Measurements from ENCODE around the gene PCDH1. TPM values are rescaled to one million over a fixed set of nuclear protein-coding genes. Genes with fewer than 3 reads are reported as not detected.

Gene PCDH1
- total RNA-seq, 4 donors from 2014 or later: 51.3 to 131 (median 67.9) TPM

DNA sequence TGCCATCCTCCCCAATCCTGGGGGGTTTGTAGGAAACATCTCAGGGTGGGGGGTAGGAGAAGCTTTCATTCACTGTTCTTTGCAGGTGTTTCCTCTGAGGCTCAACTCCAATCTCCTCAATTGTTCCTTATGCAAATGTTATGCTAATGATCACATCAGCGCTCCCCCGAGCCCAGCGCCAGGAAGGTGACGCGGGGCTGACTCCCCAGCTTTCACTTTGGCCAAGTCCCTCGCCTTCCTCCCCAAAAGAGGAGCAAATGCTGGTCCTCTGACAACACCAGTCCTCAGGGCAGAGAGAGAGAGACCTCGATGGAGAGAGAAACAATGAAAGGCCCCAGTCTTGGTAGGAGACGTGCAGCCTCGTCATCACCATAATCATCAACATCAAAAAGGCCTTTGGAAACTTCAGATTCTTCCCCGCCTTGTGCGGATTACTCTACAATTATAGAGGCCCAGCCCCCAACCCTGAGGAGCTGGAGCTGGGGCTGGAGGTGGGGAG, 39.1 kb downstream of the PCDH1 start:
- peaks cover 0 to 46% (median 0%) of the 10 kb centered on the region in 4 donors for H3K27me3 ChIP-seq
- intact Hi-C loops (cut with DNase I): no loop called here
- H3K4me3 ChIP-seq: no peak overlapping the region
- no peaks in the 10 kb centered on the region for H3K9me3 ChIP-seq
- no peak for TF ChIP-seq POLR2A (IDR thresholded peaks at IDR 0.05)
- WGBS, 2 donors: 32 to 64% methylated on average over 11 of the region's 11 CpGs
- no peaks in the 10 kb centered on the region for H3K36me3 ChIP-seq
- peak overlapping the region in 3 of 4 donors; percentile 23 to 75 (median 40) for H3K27ac ChIP-seq
- DNase-seq: no peak
- peaks cover 14 to 89% (median 22%) of the 10 kb centered on the region in 3 donors for H3K4me1 ChIP-seq

- 39 to 40% methylated on average over 1 to 3 of the region's 11 CpGs for WGBS, 2 donors
- Histone ChIP-seq H3K27ac (peak overlapping the region in 2 of 4 donors; percentile 23 to 75), H3K4me1 (peaks cover 14 to 88% (median 17%) of the 10 kb centered on the region in 3 donors), H3K9me3 (no peaks in the 10 kb centered on the region), H3K36me3 (no peaks in the 10 kb centered on the region), H3K27me3 (peaks cover 0 to 43% (median 0%) of the 10 kb centered on the region in 4 donors), H3K4me3 (no peak overlapping the region)
- no peak for DNase-seq
- TF ChIP-seq, protein P1, sequence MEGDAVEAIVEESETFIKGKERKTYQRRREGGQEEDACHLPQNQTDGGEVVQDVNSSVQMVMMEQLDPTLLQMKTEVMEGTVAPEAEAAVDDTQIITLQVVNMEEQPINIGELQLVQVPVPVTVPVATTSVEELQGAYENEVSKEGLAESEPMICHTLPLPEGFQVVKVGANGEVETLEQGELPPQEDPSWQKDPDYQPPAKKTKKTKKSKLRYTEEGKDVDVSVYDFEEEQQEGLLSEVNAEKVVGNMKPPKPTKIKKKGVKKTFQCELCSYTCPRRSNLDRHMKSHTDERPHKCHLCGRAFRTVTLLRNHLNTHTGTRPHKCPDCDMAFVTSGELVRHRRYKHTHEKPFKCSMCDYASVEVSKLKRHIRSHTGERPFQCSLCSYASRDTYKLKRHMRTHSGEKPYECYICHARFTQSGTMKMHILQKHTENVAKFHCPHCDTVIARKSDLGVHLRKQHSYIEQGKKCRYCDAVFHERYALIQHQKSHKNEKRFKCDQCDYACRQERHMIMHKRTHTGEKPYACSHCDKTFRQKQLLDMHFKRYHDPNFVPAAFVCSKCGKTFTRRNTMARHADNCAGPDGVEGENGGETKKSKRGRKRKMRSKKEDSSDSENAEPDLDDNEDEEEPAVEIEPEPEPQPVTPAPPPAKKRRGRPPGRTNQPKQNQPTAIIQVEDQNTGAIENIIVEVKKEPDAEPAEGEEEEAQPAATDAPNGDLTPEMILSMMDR (IDR thresholded peaks at IDR 0.05): no peak
- TF ChIP-seq POLR2A (IDR thresholded peaks at IDR 0.05): no peak
- intact Hi-C loops (cut with DNase I): no loop called here
Observed at GRCh38 chr5:141838326-141839014, 39.7 kb downstream of the PCDH1 start.

DNA sequence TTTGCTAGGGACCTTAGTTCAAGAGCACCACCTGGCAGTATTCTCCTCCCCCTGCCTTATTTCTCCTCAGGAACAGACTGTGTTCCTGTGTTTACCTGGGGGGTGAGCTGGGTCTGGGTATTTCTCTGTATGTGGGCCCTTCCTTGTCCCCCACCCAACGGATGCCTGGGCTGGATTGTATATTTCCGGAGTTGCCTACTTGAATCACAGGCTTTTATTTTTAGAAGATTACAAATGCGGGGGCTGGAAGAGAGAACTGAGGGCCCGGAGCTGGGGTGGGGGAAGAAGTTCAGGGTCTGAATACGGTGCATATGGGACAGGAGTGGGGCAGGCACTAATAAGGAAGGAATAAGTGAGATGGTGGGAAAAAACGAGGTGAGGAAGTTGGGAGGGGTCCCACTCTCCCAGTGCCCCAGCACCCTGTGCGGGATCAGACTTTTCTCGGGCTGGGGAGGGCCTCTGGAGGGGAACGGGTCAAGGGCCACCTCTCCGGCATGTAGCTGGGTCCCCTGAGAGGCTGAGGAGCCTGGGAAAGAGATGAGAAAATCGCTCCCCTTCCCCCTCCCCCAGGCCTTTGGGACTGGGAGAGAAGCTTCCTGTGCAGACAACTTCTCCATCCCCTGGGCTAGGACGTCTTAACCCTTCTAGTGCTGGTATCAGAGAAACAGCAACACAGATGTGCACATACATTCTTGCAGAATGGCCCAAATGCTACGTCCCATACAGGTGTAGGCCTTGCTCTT, 42.1 kb downstream of the PCDH1 start:
- TF ChIP-seq, protein P1 (IDR thresholded peaks at IDR 0.05): no peak
- TF ChIP-seq POLR2A (IDR thresholded peaks at IDR 0.05): no peak
- intact Hi-C loops (cut with DNase I): no loop called here
- peaks cover 3 to 71% (median 3%) of the 10 kb centered on the region in 3 donors for H3K4me1 ChIP-seq
- H3K36me3 ChIP-seq: no peaks in the 10 kb centered on the region
- H3K9me3 ChIP-seq: no peaks in the 10 kb centered on the region
- DNase-seq: no peak
- WGBS, 2 donors: 23 to 42% methylated on average over 10 to 12 of the region's 13 CpGs
- peaks cover 0 to 37% (median 0%) of the 10 kb centered on the region in 4 donors for H3K27me3 ChIP-seq
- H3K27ac ChIP-seq: peak overlapping the region in 3 of 4 donors; percentile 48 to 77 (median 60)
- no peak overlapping the region for H3K4me3 ChIP-seq

- TF ChIP-seq POLR2A (IDR thresholded peaks at IDR 0.05): no peak
- TF ChIP-seq, protein P1 (IDR thresholded peaks at IDR 0.05): no peak
- peaks cover 3 to 55% (median 3%) of the 10 kb centered on the region in 3 donors for H3K4me1 ChIP-seq
- peaks cover 0 to 27% (median 0%) of the 10 kb centered on the region in 4 donors for H3K27me3 ChIP-seq
- DNase-seq: no peak
- intact Hi-C loops (cut with DNase I): no loop called here
- H3K36me3 ChIP-seq: no peaks in the 10 kb centered on the region
- H3K27ac ChIP-seq: no peak overlapping the region
- WGBS, 2 donors: 25 to 58% methylated on average over 1 to 2 of the region's 2 CpGs
- H3K9me3 ChIP-seq: no peaks in the 10 kb centered on the region
- no peak overlapping the region for H3K4me3 ChIP-seq
Observed at GRCh38 chr5:141834331-141834730, 43.9 kb downstream of the PCDH1 start.

GRCh38 chr5:141832131-141832530, 46.1 kb downstream of the PCDH1 start:
- intact Hi-C loops (cut with DNase I): no loop called here
- TF ChIP-seq, protein P1 (IDR thresholded peaks at IDR 0.05): no peak
- no peak for TF ChIP-seq POLR2A (IDR thresholded peaks at IDR 0.05)
- WGBS, 2 donors: 89 to 93% methylated on average over 2 to 4 of the region's 4 CpGs
- Histone ChIP-seq H3K36me3 (no peaks in the 10 kb centered on the region), H3K4me3 (no peak overlapping the region), H3K27ac (no peak overlapping the region), H3K4me1 (peaks cover 3 to 42% (median 3%) of the 10 kb centered on the region in 3 donors), H3K27me3 (peaks cover 0 to 13% (median 0%) of the 10 kb centered on the region in 4 donors), H3K9me3 (no peaks in the 10 kb centered on the region)
- no peak for DNase-seq
